Measurements from ENCODE around the gene RTKN. TPM values are rescaled to one million over a fixed set of nuclear protein-coding genes. Genes with fewer than 3 reads are reported as not detected.

RTKN gene
- total and polyA plus RNA-seq, 10 of the 15 experiments (the other 5 are each of a cell fraction or from before 2014, with no cell fraction given): 0.50 to 12.3 (median 5.4) TPM

- TF ChIP-seq, protein P1, sequence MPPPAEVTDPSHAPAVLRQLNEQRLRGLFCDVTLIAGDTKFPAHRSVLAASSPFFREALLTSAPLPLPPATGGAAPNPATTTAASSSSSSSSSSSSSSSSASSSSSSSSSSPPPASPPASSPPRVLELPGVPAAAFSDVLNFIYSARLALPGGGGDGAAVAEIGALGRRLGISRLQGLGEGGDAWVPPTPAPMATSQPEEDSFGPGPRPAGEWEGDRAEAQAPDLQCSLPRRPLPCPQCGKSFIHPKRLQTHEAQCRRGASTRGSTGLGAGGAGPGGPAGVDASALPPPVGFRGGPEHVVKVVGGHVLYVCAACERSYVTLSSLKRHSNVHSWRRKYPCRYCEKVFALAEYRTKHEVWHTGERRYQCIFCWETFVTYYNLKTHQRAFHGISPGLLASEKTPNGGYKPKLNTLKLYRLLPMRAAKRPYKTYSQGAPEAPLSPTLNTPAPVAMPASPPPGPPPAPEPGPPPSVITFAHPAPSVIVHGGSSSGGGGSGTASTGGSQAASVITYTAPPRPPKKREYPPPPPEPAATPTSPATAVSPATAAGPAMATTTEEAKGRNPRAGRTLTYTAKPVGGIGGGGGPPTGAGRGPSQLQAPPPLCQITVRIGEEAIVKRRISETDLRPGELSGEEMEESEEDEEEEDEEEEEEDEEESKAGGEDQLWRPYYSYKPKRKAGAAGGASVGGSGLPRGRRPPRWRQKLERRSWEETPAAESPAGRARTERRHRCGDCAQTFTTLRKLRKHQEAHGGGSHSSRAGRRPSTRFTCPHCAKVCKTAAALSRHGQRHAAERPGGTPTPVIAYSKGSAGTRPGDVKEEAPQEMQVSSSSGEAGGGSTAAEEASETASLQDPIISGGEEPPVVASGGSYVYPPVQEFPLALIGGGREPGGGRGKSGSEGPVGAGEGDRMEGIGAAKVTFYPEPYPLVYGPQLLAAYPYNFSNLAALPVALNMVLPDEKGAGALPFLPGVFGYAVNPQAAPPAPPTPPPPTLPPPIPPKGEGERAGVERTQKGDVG (CRISPR knock-in tag; IDR thresholded peaks at IDR 0.05): no peak
- no peak for TF ChIP-seq MYC (IDR thresholded peaks at IDR 0.05; ENCODE audit: insufficient read depth, insufficient read length, insufficient replicate concordance, low read length, severe bottlenecking)
- TF ChIP-seq USF1 (IDR thresholded peaks at IDR 0.05; ENCODE audit: borderline replicate concordance, extremely low read length, insufficient read depth, low read depth, low read length): no peak
Measured at GRCh38 chr2:74414441-74414840, 27.3 kb downstream of the RTKN start (continued).

- no peaks in the 10 kb centered on the region for H4K20me1 ChIP-seq (ENCODE audit: control insufficient read depth, insufficient read depth)
- POLR2A ChIA-PET: interaction anchor here (0.6 kb wide), 1 partner anchor 118 kb away, joined by 3 read pairs; no protein-coding TSS in a partner anchor
- CTCF ChIA-PET: interaction anchor here (0.9 to 1.6 kb wide), 6 partner anchors 21 to 175 kb away, joined by 3 to 4 read pairs (median 3); no protein-coding TSS in a partner anchor
- H3K9me3 ChIP-seq (replicated peaks; ENCODE audit: control insufficient read depth, insufficient read depth, low read length): no peaks in the 10 kb centered on the region
- peak overlapping the region; percentile 42; the same call in 1 of the 2 replicates for H2AFZ ChIP-seq (ENCODE audit: control insufficient read depth, low read depth, low read length)
- intact Hi-C loops (cut with micrococcal nuclease; ENCODE audit: unreplicated experiment) (no loop called here), in situ Hi-C loops (cut with MboI) (no loop called here)
- BruUV-seq (replicated peaks): no TSS peak
- H3K27me3 ChIP-seq (replicated peaks in 1 of 2; ENCODE audit: control insufficient read depth in 2 of 2, insufficient read depth in 2 of 2, low read length in 1 of 2): no peaks in the 10 kb centered on the region
- ATAC-seq (no peak), DNase-seq (ENCODE audit: low read depth, low spot score) (no peak), FAIRE-seq (no peak)
- no peaks in the 10 kb centered on the region for H3K79me2 ChIP-seq (ENCODE audit: control insufficient read depth, insufficient read depth, low read length)
- H3K36me3 ChIP-seq (ENCODE audit: control insufficient read depth in 2 of 2, insufficient read depth in 2 of 2, low read length in 1 of 2): no peaks in the 10 kb centered on the region
- SMC1A ChIA-PET (ENCODE audit: uncharacterized antibody, unreplicated experiment): interaction anchor here (0.7 kb wide), 1 partner anchor 160 kb away, joined by 3 read pairs; no protein-coding TSS in a partner anchor
- RAD21 ChIA-PET (ENCODE audit: unreplicated experiment): no interaction called here
- H3K4me2 ChIP-seq (ENCODE audit: control insufficient read depth, insufficient read depth): no peak overlapping the region
- no peak overlapping the region for H3K9ac ChIP-seq (ENCODE audit: control insufficient read depth, insufficient read depth, low read length)
- H3K4me3 ChIP-seq: no peak overlapping the region
- 94% methylated on average over 8 of the region's 8 CpGs for WGBS (ENCODE audit: insufficient coverage, insufficient replicate concordance, low lambda C conversion rate, missing lambda C conversion rate)
- peaks cover 32% of the 10 kb centered on the region for H3K4me1 ChIP-seq (ENCODE audit: control insufficient read depth, insufficient read depth, low read length)
- H3K27ac ChIP-seq (ENCODE audit: control insufficient read depth, insufficient read depth): no peak overlapping the region
- TF ChIP-seq BCLAF1 (IDR thresholded peaks at IDR 0.05) (no peak), CBX5 (IDR thresholded peaks at IDR 0.05; ENCODE audit: low read depth) (no peak), ZNF622 (IDR thresholded peaks at IDR 0.05) (no peak), CHD4 (IDR thresholded peaks at IDR 0.05) (no peak), SRF (IDR thresholded peaks at IDR 0.05; ENCODE audit: low read depth in 2 of 2, low read length in 2 of 2) (no peak), NFIC (IDR thresholded peaks at IDR 0.05; ENCODE audit: low read depth, low read length) (no peak), RBBP5 (conservative IDR thresholded peaks at IDR 0.05) (no peak), BRCA1 (IDR thresholded peaks at IDR 0.05; ENCODE audit: low read depth, low read length) (no peak), SIN3A (IDR thresholded peaks at IDR 0.05; ENCODE audit: low read depth, low read length) (no peak), IRF4 (IDR thresholded peaks at IDR 0.05; ENCODE audit: low read depth, low read length) (no peak)
- TF ChIP-seq, protein P2, sequence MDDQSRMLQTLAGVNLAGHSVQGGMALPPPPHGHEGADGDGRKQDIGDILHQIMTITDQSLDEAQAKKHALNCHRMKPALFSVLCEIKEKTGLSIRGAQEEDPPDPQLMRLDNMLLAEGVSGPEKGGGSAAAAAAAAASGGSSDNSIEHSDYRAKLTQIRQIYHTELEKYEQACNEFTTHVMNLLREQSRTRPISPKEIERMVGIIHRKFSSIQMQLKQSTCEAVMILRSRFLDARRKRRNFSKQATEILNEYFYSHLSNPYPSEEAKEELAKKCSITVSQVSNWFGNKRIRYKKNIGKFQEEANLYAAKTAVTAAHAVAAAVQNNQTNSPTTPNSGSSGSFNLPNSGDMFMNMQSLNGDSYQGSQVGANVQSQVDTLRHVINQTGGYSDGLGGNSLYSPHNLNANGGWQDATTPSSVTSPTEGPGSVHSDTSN (IDR thresholded peaks at IDR 0.05; ENCODE audit: insufficient replicate concordance, low read depth, low read length): no peak
Measured at GRCh38 chr2:74413001-74413698, 28.6 kb downstream of the RTKN start.
